OCI-LY3 (cell line): ENCODE results near the gene MYL5.

Experiments used
- H2AFZ ChIP-seq: fragments of 200-600, 300-600 bp; shearing (Covaris generic); 2 replicates; pipeline ENCODE4 v1.6.0; 2014; ENCODE audit warnings: antibody characterized with exemption, low read depth, low read length
- H3K27ac ChIP-seq: fragments of 200-600, 300-600 bp; sonication (generic); 2 replicates; pipeline ENCODE4 v1.5.1; 2014; ENCODE audit warnings: mild to moderate bottlenecking, low read length, moderate library complexity, mixed read lengths
- H3K27me3 ChIP-seq: fragments of 200-600, 300-600 bp; sonication (generic); 2 replicates; pipeline ENCODE4 v1.6.1; 2014; ENCODE audit warnings: low read depth, low read length, mixed read lengths
- H3K36me3 ChIP-seq: fragments of 200-600, 300-600 bp; sonication (generic); replicated peaks from 2 replicates; pipeline ENCODE3; 2014; ENCODE audit warnings: low read depth, low read length, mixed read lengths
- H3K4me1 ChIP-seq: fragments of 300-600, 200-600 bp; sonication (generic); 2 replicates; pipeline ENCODE4 v1.6.1; 2014; ENCODE audit warnings: low read length, mixed read lengths
- H3K4me2 ChIP-seq: fragments of 200-600, 300-600 bp; sonication (generic); 2 replicates; pipeline ENCODE4 v1.6.1; 2014; ENCODE audit warnings: low read length, mixed read lengths
- H3K4me3 ChIP-seq: fragments of 300-600, 200-600 bp; sonication (generic); 2 replicates; pipeline ENCODE4 v1.5.1; 2014; ENCODE audit warnings: antibody characterized with exemption, mild to moderate bottlenecking, low read length, moderate library complexity
- H3K79me2 ChIP-seq: fragments of 300-600, 200-600 bp; shearing (Covaris generic); 2 replicates; pipeline ENCODE4 v1.6.1; 2014; ENCODE audit warnings: mild to moderate bottlenecking, low read length, mixed read lengths
- H3K9ac ChIP-seq: fragments of 300-600, 200-600 bp; shearing (Covaris generic); 2 replicates; pipeline ENCODE4 v1.6.0; 2014; ENCODE audit warnings: mild to moderate bottlenecking, low read length, moderate library complexity
- H3K9me3 ChIP-seq: fragments of 200-600, 300-600 bp; shearing (Covaris generic); 2 replicates; pipeline ENCODE4 v1.6.1; 2014; ENCODE audit warnings: low read length, mixed read lengths; ENCODE audit not compliant: insufficient read depth
- H4K20me1 ChIP-seq: fragments of 200-600, 300-600 bp; sonication (generic); 2 replicates; pipeline ENCODE4 v1.6.1; 2016; ENCODE audit warnings: low read length, mixed read lengths; ENCODE audit not compliant: insufficient read depth
- EZH2phosphoT487 ChIP-seq: fragments of 200-600 bp; shearing (Covaris generic); IDR thresholded peaks from 2 replicates; pipeline ENCODE4 v1.6.1; 2018; ENCODE audit warnings: antibody characterized with exemption, mixed run types, low read depth
- TF ChIP-seq, protein P1 (sequence below): fragments of 200-600, 300-600 bp; sonication (generic); IDR thresholded peaks from 2 replicates; pipeline ENCODE4 v1.5.1; 2014; ENCODE audit warnings: antibody characterized with exemption, low read length, low read depth

Gene MYL5

DNA sequence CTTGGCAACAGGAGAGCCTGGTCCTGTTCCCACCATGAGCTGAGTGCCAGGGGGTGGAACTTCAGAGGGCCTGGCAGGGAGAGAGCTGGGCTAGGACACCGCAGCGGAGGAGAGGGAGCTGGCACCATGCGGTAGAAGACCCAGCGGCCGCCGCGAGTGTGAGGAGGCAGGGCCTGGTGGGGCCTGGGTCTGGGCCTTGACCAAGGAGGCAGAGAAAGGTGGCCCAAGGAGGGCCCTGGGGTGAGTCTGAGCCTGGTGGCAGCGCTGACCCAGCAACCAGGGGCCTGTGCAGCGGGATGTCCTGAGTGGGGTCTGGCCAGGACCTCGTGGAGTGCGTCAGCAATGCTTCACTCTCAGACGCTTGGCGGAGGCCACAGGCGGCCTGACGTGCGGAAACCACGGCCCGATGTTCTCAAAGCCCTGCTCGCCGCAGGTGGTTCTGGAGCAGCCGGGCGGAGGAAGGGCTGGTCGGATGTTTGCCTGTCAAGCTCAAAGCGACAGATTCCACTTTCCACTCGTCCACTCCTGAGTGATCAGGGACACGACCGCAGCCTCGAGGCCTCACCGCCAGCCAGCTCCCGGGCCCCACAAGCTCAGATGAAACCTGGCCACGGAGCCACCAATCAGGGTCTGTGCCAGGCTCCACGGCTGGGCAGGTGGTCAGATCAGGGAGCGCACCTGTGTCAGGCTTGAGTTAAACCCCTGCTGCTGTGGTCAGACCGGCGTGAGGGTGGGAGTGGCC, 21.1 kb upstream of the MYL5 start:
- H3K79me2 ChIP-seq, result no peaks in the 10 kb centered on the region
- H3K36me3 ChIP-seq, result no peaks in the 10 kb centered on the region
- H3K4me3 ChIP-seq, result no peak overlapping the region
- H3K9ac ChIP-seq, result no peak overlapping the region
- H3K4me1 ChIP-seq, result no peaks in the 10 kb centered on the region
- H3K4me2 ChIP-seq, result no peak overlapping the region
- H3K27ac ChIP-seq, result no peak overlapping the region
- no peak for TF ChIP-seq EZH2phosphoT487
- TF ChIP-seq, protein P1, sequence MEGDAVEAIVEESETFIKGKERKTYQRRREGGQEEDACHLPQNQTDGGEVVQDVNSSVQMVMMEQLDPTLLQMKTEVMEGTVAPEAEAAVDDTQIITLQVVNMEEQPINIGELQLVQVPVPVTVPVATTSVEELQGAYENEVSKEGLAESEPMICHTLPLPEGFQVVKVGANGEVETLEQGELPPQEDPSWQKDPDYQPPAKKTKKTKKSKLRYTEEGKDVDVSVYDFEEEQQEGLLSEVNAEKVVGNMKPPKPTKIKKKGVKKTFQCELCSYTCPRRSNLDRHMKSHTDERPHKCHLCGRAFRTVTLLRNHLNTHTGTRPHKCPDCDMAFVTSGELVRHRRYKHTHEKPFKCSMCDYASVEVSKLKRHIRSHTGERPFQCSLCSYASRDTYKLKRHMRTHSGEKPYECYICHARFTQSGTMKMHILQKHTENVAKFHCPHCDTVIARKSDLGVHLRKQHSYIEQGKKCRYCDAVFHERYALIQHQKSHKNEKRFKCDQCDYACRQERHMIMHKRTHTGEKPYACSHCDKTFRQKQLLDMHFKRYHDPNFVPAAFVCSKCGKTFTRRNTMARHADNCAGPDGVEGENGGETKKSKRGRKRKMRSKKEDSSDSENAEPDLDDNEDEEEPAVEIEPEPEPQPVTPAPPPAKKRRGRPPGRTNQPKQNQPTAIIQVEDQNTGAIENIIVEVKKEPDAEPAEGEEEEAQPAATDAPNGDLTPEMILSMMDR, result no peak
- no peaks in the 10 kb centered on the region for H3K9me3 ChIP-seq
- no peaks in the 10 kb centered on the region for H3K27me3 ChIP-seq
- no peak overlapping the region for H2AFZ ChIP-seq
- no peaks in the 10 kb centered on the region for H4K20me1 ChIP-seq

DNA sequence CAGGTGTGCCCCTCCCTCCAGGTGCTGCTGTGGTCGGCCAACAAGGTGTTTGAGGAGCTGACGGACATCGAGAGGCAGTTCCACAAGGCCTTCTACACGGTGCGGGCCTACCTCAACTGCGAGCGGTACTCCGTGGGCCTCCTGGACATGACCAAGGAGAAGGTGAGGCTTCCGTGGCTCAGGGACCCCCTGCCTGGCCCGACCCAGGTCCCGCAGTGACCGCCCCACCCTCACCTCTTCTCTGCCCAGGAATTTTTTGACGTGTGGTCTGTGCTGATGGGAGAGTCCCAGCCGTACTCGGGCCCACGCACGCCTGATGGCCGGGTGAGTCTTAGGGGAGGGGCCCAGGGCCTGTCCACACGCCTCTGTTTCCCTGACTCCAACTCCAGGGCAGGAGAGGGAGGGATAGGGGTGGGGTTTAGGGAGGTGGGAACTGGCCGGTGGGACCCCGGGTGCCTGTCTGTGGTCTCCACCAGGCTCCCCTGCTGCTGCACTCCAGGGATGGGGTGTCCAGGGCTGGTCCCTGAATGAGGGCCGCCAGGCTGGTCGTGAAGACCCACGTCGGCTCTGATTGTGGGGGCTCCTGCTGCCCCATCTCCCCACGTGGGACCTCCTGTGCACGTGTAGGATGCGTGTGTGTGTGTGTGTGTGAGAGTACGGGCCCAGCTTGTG, 20.4 kb upstream of the MYL5 start:
- H4K20me1 ChIP-seq, result no peaks in the 10 kb centered on the region
- H3K4me1 ChIP-seq, result no peaks in the 10 kb centered on the region
- no peaks in the 10 kb centered on the region for H3K9me3 ChIP-seq
- no peak overlapping the region for H3K9ac ChIP-seq
- no peaks in the 10 kb centered on the region for H3K79me2 ChIP-seq
- no peak overlapping the region for H3K27ac ChIP-seq
- no peak overlapping the region for H3K4me2 ChIP-seq
- no peaks in the 10 kb centered on the region for H3K36me3 ChIP-seq
- TF ChIP-seq EZH2phosphoT487, result no peak
- TF ChIP-seq, protein P1, result no peak
- no peak overlapping the region for H2AFZ ChIP-seq
- H3K4me3 ChIP-seq, result no peak overlapping the region
- no peaks in the 10 kb centered on the region for H3K27me3 ChIP-seq

DNA sequence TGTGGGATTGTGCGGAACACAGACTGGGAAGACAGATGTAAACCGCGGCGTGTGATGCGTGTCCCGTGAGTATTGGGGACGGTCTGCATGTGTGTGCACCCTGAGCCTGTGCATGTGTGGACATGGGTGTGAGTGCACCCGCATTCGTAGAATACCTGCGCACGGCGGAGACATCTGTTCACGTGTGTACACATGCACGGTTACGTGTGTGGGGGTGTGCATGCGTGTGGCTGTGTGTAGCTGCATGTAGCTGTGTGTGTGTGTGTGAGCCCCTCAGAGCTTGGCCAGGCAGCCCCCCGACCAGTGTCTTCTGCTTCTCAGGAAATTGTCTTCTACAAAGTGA, 19.9 kb upstream of the MYL5 start:
- Histone ChIP-seq H3K9me3 (no peaks in the 10 kb centered on the region), H3K27ac (no peak overlapping the region), H4K20me1 (no peaks in the 10 kb centered on the region), H2AFZ (no peak overlapping the region), H3K9ac (no peak overlapping the region), H3K4me1 (no peaks in the 10 kb centered on the region), H3K79me2 (no peaks in the 10 kb centered on the region), H3K36me3 (no peaks in the 10 kb centered on the region), H3K4me2 (no peak overlapping the region), H3K27me3 (no peaks in the 10 kb centered on the region), H3K4me3 (no peak overlapping the region)
- TF ChIP-seq, protein P1, result no peak

DNA sequence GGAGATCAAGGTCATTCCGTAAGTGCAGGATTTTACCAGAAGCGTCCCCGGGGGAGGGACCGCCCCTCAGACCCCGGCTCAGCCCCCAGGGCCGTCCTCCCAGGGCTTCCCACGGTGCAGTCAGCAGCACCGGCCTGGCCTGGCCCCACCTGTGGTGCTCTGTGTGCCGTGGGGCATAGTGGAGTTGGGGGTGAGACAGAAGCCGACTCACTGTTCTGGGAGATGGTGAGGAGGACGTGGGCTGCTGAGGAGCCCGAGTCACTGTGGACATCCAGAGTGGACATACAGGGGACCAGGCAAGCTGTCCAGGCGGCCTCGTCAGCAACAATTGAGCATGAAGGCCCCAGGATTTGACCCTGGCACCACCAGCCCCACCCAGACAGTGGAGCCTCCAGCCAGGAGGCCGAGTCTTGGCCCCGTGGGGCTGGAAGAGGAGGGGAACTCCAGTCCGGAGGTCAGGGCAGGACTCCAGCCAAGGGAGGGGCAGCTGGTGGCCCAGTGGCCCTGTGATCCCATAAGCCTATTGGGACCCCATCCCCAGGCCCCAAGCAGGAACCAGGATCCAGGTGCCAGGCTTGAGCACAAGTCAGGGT, 19.4 kb upstream of the MYL5 start:
- TF ChIP-seq, protein P1, result no peak
- no peak for TF ChIP-seq EZH2phosphoT487
- Histone ChIP-seq H3K79me2 (no peaks in the 10 kb centered on the region), H3K9me3 (no peaks in the 10 kb centered on the region), H3K9ac (no peak overlapping the region), H3K4me2 (no peak overlapping the region), H3K27ac (no peak overlapping the region), H4K20me1 (no peaks in the 10 kb centered on the region), H3K27me3 (no peaks in the 10 kb centered on the region), H3K36me3 (no peaks in the 10 kb centered on the region), H3K4me3 (no peak overlapping the region), H2AFZ (no peak overlapping the region), H3K4me1 (no peaks in the 10 kb centered on the region)
